IPS-20b (cell line): Measurements from ENCODE around the gene ROCK2.
"Not testable (repeated sequence)": the region's sequence is repeated elsewhere in the genome, so short reads cannot be mapped to it uniquely, and the experiment has no call there.

ENCODE experiments used
- H3K27ac ChIP-seq: one replicate; pipeline ENCODE4 v1.5.1; 2013; ENCODE audit warnings: low read length
- H3K27me3 ChIP-seq: 2 replicates; pipeline ENCODE4 v1.6.1; 2013; ENCODE audit warnings: mild to moderate bottlenecking, low read length, inconsistent platforms; ENCODE audit not compliant: insufficient read depth
- H3K36me3 ChIP-seq: 2 replicates; pipeline ENCODE4 v1.6.1; 2013; ENCODE audit warnings: low read depth, mild to moderate bottlenecking, inconsistent platforms, low read length, moderate library complexity; ENCODE audit not compliant: insufficient read depth
- H3K4me1 ChIP-seq: 2 replicates; pipeline ENCODE4 v1.6.1; 2013; ENCODE audit warnings: mild to moderate bottlenecking, control low read depth, inconsistent platforms, low read length, moderate library complexity; ENCODE audit not compliant: insufficient read depth
- H3K4me3 ChIP-seq: 2 replicates; pipeline ENCODE4 v1.5.1; 2013; ENCODE audit warnings: mild to moderate bottlenecking, low read length, inconsistent platforms
- H3K9ac ChIP-seq: 2 replicates; pipeline ENCODE4 v1.6.1; 2013; ENCODE audit warnings: low read depth, mild to moderate bottlenecking, inconsistent platforms, low read length, moderate library complexity
- H3K9me3 ChIP-seq: 2 replicates; pipeline ENCODE4 v1.6.1; 2013; ENCODE audit warnings: mild to moderate bottlenecking, low read depth, low read length, inconsistent platforms; ENCODE audit not compliant: insufficient read depth

Gene ROCK2

DNA sequence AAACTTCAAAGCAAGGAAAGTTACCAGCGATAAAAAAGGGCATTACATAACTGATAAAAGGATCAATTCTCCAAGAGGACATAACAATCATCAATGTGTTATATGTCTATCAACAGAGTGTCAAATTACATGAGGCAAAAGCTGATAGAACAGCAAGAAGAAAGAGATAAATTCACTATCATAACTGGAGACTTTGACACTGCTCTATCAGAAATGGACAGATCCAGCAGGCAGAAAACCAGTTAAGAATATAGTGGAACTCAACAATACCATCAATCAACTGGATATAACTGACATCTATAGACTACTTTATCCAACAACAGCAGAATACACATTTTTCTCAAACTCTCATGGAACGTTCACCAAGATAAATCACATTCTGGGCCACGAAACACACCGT lies 65.0 kb downstream of the ROCK2 start:
- Histone ChIP-seq H3K9me3 (peaks cover 7% of the 10 kb centered on the region; the same call in 1 of the 2 replicates), H3K9ac (no peak overlapping the region), H3K27ac (no peak overlapping the region), H3K4me3 (no peak overlapping the region), H3K4me1 (no peaks in the 10 kb centered on the region), H3K27me3 (no peaks in the 10 kb centered on the region), H3K36me3 (peaks cover 18% of the 10 kb centered on the region)

DNA sequence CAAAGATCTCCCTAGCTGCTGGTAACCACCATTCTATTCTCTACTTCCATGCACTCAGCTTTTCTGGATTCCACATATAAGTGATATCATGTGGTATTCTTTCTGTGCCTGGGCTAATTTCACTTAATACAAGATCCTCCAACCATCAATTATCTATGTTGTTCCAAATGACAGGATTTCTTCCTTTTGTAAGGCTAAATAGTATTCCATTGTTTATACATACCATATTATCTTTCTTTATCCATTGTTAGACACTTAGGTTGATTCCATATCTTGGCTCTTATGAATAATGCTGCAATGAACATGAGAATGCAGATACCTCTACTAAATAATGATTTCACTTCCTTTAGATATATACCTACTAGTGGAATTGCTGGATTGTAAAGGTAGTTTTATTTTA lies 66.2 kb downstream of the ROCK2 start:
- Histone ChIP-seq H3K9ac (no peak overlapping the region), H3K27ac (no peak overlapping the region), H3K27me3 (no peaks in the 10 kb centered on the region), H3K4me1 (no peaks in the 10 kb centered on the region), H3K36me3 (0 out of 2 replicates have a peak, but pooled peaks cover 9% of the 10 kb centered on the region), H3K9me3 (no peaks in the 10 kb centered on the region), H3K4me3 (no peak overlapping the region)

DNA sequence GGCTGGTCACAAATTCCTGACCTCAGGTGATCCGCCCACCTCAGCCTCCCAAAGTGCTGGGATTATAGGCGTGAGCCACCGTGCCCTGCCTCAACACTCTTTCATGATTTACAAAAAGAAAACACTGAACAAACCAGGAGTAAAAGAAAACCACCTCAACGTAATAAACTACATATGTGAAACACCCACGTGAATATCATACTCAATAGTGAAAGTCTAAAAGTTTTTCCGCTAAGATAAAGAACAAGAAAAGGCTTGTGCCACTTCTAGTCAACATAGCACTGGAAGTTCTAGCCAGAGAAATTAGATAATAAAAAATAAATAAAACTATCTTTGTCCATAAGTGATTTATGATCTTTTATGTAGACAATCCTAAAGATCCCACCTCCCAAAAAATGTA lies 68.5 kb downstream of the ROCK2 start:
- Histone ChIP-seq H3K27me3 (no peaks in the 10 kb centered on the region), H3K4me1 (no peaks in the 10 kb centered on the region), H3K27ac (no peak overlapping the region), H3K4me3 (no peak overlapping the region), H3K36me3 (0 out of 2 replicates have a peak, but pooled peaks cover 9% of the 10 kb centered on the region), H3K9me3 (no peaks in the 10 kb centered on the region), H3K9ac (no peak overlapping the region)

DNA sequence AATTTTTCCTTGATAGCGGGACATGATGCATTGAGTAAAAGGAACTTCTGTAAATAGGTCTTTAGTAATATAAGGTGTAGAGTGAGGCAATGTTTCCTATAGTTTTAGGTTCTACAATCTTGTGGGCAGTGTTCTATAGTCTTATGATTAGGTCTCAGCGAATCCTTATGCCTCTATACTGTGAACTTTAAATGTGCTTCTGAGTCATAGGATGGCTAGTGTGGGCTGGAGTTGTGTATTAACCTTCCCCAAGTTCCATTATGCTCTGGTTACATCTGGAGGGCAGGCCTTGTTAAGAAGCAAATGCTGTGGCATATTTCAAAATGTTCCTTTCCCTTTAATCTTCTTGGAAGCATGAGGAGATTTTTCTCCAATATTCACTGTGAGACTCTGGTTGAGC lies 73.5 kb downstream of the ROCK2 start:
- Histone ChIP-seq H3K27ac (no peak overlapping the region), H3K4me1 (no peaks in the 10 kb centered on the region), H3K27me3 (no peaks in the 10 kb centered on the region), H3K9me3 (no peaks in the 10 kb centered on the region), H3K9ac (no peak overlapping the region), H3K4me3 (no peak overlapping the region), H3K36me3 (no peaks in the 10 kb centered on the region)

DNA sequence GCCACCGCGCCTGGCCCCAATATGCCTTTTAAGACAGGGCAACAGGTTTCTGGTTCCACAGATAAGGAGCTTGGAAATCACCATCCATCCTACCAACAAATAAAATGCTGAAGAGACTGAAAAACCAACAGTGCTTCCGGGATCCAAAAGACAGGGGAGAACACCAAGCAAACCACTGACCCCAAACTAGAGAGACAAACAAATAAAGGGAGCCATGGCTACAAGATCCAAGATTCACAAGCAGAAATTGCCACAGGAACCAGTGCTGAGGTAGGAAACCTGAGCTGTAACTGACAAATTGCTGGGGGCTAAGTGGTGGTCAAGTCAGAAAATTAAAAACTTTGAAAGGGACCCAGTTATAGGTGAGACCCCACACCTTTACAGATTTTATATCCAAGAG lies 76.5 kb downstream of the ROCK2 start:
- no peak overlapping the region for H3K9ac ChIP-seq
- no peaks in the 10 kb centered on the region for H3K9me3 ChIP-seq
- H3K4me1 ChIP-seq: no peaks in the 10 kb centered on the region
- H3K4me3 ChIP-seq: no peak overlapping the region
- H3K27ac ChIP-seq: no peak overlapping the region
- no peaks in the 10 kb centered on the region for H3K27me3 ChIP-seq
- H3K36me3 ChIP-seq: no peaks in the 10 kb centered on the region

DNA sequence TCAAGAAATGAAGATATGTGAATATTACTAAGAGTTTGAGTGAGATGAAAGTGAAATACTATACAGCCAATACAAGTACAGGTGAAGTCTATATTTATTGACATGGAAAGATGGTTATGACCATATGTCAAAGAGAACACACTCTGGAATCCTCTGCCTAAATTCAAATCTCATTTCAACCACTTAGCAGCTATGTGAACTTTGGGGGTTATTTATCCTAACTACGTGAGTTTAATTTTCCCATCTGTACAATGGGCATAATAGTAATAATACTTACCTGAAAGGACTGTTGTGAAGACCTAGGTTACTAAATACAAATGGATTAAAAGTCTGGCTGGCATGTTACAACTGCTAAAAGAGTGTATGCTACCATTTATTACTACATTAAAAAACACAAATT lies 79.6 kb downstream of the ROCK2 start:
- Histone ChIP-seq H3K36me3 (no peaks in the 10 kb centered on the region), H3K27me3 (no peaks in the 10 kb centered on the region), H3K4me3 (no peak overlapping the region), H3K9ac (no peak overlapping the region), H3K4me1 (no peaks in the 10 kb centered on the region), H3K27ac (no peak overlapping the region), H3K9me3 (no peaks in the 10 kb centered on the region)

DNA sequence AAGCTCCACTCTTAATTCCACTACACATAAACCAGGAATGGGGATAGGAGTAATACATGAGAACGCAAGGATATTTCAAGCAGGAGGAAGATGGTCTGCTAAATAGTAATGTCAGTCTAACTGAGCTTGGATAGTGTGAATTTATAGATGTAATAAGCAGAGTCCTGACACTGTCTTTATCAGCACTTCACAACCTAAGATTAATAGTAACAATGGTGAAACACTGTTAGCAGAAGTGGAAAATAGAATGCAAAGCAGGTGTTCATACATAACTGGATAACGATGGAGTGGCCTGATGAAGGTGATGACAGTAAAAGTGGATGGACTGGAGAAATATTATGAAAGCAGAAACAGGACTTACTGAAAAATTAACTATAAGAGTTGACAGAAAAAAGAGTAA lies 80.4 kb downstream of the ROCK2 start:
- H3K4me3 ChIP-seq: no peak overlapping the region
- H3K4me1 ChIP-seq: no peaks in the 10 kb centered on the region
- H3K27ac ChIP-seq: no peak overlapping the region
- no peaks in the 10 kb centered on the region for H3K9me3 ChIP-seq
- H3K36me3 ChIP-seq: no peaks in the 10 kb centered on the region
- no peaks in the 10 kb centered on the region for H3K27me3 ChIP-seq
- no peak overlapping the region for H3K9ac ChIP-seq

DNA sequence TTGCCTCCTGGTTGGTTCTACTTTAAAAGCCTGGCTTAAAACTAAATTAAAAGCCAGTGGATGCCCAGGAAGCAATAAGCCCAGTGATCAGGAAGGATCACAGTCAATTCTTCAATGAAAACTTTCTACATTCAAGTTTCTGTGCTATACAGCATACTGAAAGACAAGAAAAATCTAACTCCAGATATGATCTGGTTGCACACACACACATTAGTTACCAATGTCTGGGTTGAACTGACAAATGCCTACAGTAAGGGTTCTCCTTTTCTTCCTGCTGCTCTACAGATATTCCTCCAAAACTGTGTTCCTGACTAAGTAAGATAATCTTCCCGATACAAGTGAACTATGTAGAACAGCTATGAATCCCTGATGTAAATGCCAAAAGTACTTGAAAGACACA lies 81.3 kb downstream of the ROCK2 start:
- H3K4me1 ChIP-seq: no peaks in the 10 kb centered on the region
- no peak overlapping the region for H3K4me3 ChIP-seq

DNA sequence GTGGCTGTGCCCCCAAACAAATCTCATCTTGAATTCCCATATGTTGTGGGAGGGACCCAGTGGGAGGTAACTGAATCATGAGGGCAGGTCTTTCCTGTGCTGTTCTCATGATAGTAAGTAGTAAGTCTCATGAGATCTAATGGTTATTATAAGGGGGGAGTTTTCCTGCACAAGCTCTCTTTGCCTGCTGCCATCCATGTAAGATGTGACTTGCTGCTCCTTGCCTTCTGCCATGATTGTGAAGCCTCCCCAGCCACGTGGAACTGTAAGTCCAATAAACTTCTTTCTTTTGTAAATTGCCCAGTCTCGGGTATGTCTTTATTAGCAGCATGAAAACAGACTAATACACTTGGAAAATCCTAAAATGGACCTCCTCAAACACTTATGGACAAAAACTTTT lies 82.0 kb downstream of the ROCK2 start:
- H3K9me3 ChIP-seq: not testable (repeated sequence)

More for the DNA sequence above, 81.3 kb downstream of the ROCK2 start:
- no peak overlapping the region for H3K27ac ChIP-seq
- H3K9me3 ChIP-seq: no peaks in the 10 kb centered on the region
- no peaks in the 10 kb centered on the region for H3K36me3 ChIP-seq
- H3K27me3 ChIP-seq: no peaks in the 10 kb centered on the region
- H3K9ac ChIP-seq: no peak overlapping the region

DNA sequence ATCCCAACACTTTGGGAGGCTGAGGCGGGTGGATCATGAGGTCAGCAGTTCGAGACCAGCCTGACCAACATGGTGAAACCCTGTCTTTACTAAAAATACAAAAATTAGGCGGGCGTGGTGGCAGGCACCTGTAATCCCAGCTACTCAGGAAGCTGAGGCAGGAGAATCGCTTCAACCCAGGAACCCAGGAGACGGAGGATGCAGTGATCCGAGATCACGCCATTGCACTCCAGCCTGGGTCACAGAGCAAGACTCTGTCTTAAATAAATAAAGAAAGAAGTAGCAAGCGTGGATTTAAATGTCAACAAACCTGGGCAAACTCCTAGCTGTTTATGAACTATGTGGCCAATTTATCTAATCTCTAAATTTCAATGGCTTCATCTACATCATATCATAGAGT lies 82.9 kb downstream of the ROCK2 start:
- not testable (repeated sequence) for H3K4me3 ChIP-seq, H3K27ac ChIP-seq, H3K27me3 ChIP-seq, H3K4me1 ChIP-seq, H3K9me3 ChIP-seq, H3K9ac ChIP-seq, H3K36me3 ChIP-seq

More for the DNA sequence above, 82.0 kb downstream of the ROCK2 start:
- not testable (repeated sequence) for H3K4me3 ChIP-seq, H3K27ac ChIP-seq, H3K36me3 ChIP-seq, H3K27me3 ChIP-seq, H3K4me1 ChIP-seq, H3K9ac ChIP-seq

DNA sequence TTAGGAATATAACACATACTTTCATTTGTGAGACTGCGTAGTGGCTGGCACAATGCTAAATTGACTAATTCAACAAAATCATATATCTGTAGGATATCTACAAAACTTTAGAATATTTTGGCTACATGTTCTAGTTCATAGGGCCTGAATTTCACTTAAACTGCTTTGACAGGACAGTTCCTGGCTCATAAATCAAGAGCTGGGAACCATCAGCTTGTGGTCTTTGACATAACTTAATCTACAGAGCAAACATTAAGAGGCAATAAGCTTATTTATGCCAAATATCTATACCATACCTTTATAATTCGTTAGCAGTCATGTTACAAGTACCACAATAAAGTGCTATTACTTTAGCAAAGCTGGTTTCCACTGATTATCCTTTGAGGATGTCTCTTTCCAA lies 83.5 kb downstream of the ROCK2 start:
- no peaks in the 10 kb centered on the region for H3K4me1 ChIP-seq
- no peak overlapping the region for H3K4me3 ChIP-seq
- H3K27me3 ChIP-seq: no peaks in the 10 kb centered on the region
- no peak overlapping the region for H3K9ac ChIP-seq
- H3K36me3 ChIP-seq: no peaks in the 10 kb centered on the region
- H3K9me3 ChIP-seq: no peaks in the 10 kb centered on the region
- no peak overlapping the region for H3K27ac ChIP-seq

DNA sequence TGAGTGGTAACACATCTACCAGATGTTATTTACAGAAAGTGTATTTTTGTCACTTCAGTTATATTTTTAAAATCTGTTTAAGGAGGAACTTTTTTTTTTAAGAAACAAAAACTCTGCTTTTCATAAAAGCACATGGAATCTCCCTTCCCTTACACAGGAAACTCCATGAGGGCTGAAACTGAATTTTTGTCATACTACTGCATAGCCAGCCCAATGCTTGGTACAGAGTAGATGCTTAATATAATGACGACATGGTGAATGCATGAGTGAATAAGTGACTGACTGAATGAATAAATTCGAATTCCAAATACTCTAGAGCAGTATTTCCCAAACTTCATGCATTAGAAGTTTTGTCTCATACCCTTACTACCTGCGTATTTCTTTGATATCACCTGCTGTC lies 86.5 kb downstream of the ROCK2 start:
- H3K4me1 ChIP-seq: no peaks in the 10 kb centered on the region
- H3K36me3 ChIP-seq: no peaks in the 10 kb centered on the region
- H3K9ac ChIP-seq: no peak overlapping the region
- H3K4me3 ChIP-seq: no peak overlapping the region
- no peaks in the 10 kb centered on the region for H3K9me3 ChIP-seq
- H3K27ac ChIP-seq: no peak overlapping the region
- H3K27me3 ChIP-seq: no peaks in the 10 kb centered on the region

DNA sequence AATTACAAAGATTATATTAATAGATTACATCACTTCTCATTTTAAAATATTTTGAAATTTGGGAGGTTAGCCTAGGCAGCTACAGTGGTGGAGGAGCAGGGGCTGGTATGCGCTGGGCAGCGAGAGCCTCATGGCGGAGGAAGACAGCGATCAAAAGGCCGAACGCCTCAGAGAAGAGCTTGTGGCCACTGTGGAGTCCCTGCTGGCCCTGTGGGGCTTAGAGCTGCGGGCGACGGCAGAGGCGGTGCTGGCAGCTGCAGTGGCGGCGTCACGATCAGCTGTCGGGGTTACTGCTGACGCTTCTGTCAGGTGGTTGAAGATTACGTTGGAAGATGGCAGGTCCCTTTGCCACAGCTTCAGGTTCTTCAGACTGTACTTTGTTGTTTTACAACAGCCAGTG lies 87.4 kb downstream of the ROCK2 start:
- H3K27ac ChIP-seq: no peak overlapping the region
- H3K27me3 ChIP-seq: no peaks in the 10 kb centered on the region

More for the DNA sequence above, 87.4 kb downstream of the ROCK2 start:
- H3K36me3 ChIP-seq: no peaks in the 10 kb centered on the region
- H3K4me1 ChIP-seq: no peaks in the 10 kb centered on the region
- H3K9ac ChIP-seq: no peak overlapping the region
- no peak overlapping the region for H3K4me3 ChIP-seq
- H3K9me3 ChIP-seq: no peaks in the 10 kb centered on the region
